Endothelial cell (in vitro differentiated cells): ENCODE results near the gene GRM7. TPM values are rescaled to one million over a fixed set of nuclear protein-coding genes. Genes with fewer than 3 reads are reported as not detected.

Experiments
- DNase-seq: peaks from one replicate; pipeline ENCODE4 v3.0.0; 2021; ENCODE audit warnings: low spot score
- H3K27ac Mint-ChIP-seq: one replicate; pipeline ENCODE4 v1.8.0; 2021; ENCODE audit warnings: mixed read lengths, inconsistent platforms; ENCODE audit not compliant: unreplicated experiment
- H3K27me3 Mint-ChIP-seq: one replicate; pipeline ENCODE4 v1.8.0; 2021; ENCODE audit warnings: mild to moderate bottlenecking, moderate library complexity, mixed read lengths, inconsistent platforms; ENCODE audit not compliant: unreplicated experiment
- H3K36me3 Mint-ChIP-seq: one replicate; pipeline ENCODE4 v1.8.0; 2021; ENCODE audit warnings: mild to moderate bottlenecking, low read depth, mixed read lengths, inconsistent platforms; ENCODE audit not compliant: unreplicated experiment
- H3K4me1 Mint-ChIP-seq: one replicate; pipeline ENCODE4 v1.8.0; 2021; ENCODE audit warnings: mild to moderate bottlenecking, mixed read lengths, inconsistent platforms; ENCODE audit not compliant: unreplicated experiment
- H3K4me3 Mint-ChIP-seq: one replicate; pipeline ENCODE4 v1.8.0; 2021; ENCODE audit warnings: mild to moderate bottlenecking, mixed read lengths, inconsistent platforms; ENCODE audit not compliant: unreplicated experiment
- H3K9me3 Mint-ChIP-seq: one replicate; pipeline ENCODE4 v1.8.0; 2021; ENCODE audit warnings: mixed read lengths, inconsistent platforms; ENCODE audit not compliant: unreplicated experiment
- total RNA-seq: library from RNA; stranded (reverse); fragmentation: NEBNext Ultra II Directional; extraction: Animal tissue kit (Norgen Biotek cat#: 25700); gene quantifications from one replicate; pipeline ENCODE4 v1.2.1, GENCODE V29; 2021; ENCODE audit not compliant: unreplicated experiment
- TF ChIP-seq, protein P1 (sequence below): fragments of 200-600 bp; sonication (generic); IDR thresholded peaks from one replicate; pipeline ENCODE4 v1.5.0; 2021; ENCODE audit warnings: antibody characterized with exemption; ENCODE audit not compliant: unreplicated experiment

Gene GRM7
- total RNA-seq, 1 donor from 2014 or later, result 0.18 TPM

DNA sequence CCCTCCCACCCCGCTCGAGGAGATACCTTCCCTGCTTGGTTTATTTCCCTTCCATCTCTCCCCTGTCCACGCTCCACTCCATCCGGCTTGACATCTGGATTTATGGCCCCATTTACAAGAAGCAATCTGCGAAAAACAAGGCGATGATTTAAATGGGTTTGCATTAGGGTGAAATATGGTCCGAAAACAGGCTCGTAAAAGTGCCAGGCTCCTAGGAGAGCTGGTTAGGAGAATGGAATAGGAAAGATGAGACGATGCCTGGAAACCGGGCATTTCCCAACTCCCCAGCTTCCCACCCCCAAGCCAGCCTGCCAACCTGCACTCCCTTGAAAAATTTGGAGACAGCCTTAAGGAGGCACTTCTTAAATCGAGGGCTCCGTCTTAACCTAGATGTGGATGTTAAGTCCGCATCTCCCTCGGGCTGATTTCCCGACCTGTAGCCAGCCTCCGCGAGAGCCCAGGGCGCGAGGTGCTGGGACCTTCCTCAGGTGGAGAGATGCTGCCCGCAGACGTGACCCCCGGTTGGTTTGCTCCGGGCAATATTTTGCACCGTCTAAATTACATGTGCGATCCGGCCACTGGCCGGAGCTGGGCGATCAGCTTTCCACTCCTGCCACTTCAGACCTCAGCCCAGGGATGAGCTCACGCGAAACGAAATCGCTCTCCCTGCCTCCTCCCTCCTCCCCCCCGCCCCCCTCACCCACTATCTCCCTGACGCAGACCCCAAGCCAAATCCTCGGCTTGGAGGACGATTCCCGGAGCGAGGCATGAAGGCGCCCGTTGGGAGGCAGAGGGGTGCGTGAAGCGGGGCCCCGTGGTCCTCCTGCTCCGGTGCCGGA lies 1.3 kb downstream of the GRM7 start:
- TF ChIP-seq, protein P1, sequence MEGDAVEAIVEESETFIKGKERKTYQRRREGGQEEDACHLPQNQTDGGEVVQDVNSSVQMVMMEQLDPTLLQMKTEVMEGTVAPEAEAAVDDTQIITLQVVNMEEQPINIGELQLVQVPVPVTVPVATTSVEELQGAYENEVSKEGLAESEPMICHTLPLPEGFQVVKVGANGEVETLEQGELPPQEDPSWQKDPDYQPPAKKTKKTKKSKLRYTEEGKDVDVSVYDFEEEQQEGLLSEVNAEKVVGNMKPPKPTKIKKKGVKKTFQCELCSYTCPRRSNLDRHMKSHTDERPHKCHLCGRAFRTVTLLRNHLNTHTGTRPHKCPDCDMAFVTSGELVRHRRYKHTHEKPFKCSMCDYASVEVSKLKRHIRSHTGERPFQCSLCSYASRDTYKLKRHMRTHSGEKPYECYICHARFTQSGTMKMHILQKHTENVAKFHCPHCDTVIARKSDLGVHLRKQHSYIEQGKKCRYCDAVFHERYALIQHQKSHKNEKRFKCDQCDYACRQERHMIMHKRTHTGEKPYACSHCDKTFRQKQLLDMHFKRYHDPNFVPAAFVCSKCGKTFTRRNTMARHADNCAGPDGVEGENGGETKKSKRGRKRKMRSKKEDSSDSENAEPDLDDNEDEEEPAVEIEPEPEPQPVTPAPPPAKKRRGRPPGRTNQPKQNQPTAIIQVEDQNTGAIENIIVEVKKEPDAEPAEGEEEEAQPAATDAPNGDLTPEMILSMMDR, result no peak
- peaks cover 3% of the 10 kb centered on the region for H3K36me3 Mint-ChIP-seq
- peaks cover 24% of the 10 kb centered on the region for H3K27me3 Mint-ChIP-seq
- H3K4me1 Mint-ChIP-seq, result peaks cover 2% of the 10 kb centered on the region
- H3K9me3 Mint-ChIP-seq, result peaks cover 11% of the 10 kb centered on the region
- peak overlapping the region; percentile 39 for H3K27ac Mint-ChIP-seq
- no peak for DNase-seq
- H3K4me3 Mint-ChIP-seq, result peak overlapping the region; percentile 78

DNA sequence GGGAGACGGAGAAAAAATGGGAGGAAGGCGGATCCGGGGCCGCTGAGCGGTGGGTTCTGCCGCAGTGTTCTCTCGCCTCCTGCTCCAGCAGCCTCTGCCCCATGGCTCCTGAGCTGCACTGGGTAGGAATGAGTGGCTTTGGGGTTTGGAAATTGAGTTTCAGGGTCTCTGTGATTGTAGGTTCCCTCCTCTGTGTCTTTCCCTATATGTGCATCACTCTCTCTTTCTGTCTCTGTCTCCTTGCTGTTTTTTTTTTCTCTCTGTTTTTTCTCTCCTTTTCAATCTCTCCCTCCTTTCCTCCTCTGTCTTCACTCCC lies 1.9 kb downstream of the GRM7 start:
- peak overlapping the region; percentile 79 for H3K4me3 Mint-ChIP-seq
- H3K4me1 Mint-ChIP-seq, result peaks cover 2% of the 10 kb centered on the region
- H3K36me3 Mint-ChIP-seq, result peaks cover 3% of the 10 kb centered on the region
- peaks cover 24% of the 10 kb centered on the region for H3K27me3 Mint-ChIP-seq
- TF ChIP-seq, protein P1, result no peak
- peaks cover 11% of the 10 kb centered on the region for H3K9me3 Mint-ChIP-seq
- no peak overlapping the region for H3K27ac Mint-ChIP-seq
- DNase-seq, result no peak

DNA sequence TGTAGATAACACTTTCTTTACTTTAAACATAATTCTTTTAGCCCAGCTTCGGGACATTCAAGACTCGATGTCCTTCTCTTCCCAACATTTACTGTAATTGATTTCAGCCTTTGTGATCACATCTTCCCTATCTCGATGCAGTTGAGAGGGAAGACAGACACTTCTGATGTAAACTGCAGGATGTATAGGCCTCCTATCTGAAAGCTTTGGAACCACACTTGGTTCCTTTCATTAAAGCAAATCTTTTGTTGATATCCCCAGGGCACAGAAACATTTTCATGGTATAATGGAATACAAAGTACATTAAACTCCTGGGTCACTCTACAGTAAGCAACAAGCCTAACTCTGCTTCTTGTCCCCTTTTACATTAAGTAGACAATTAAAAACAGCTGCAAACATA lies 6.4 kb downstream of the GRM7 start:
- TF ChIP-seq, protein P1, result no peak
- Mint-ChIP-seq H3K36me3 (peaks cover 3% of the 10 kb centered on the region), H3K4me1 (no peaks in the 10 kb centered on the region), H3K27me3 (peaks cover 9% of the 10 kb centered on the region), H3K4me3 (no peak overlapping the region), H3K27ac (no peak overlapping the region), H3K9me3 (peaks cover 6% of the 10 kb centered on the region)
- DNase-seq, result no peak

DNA sequence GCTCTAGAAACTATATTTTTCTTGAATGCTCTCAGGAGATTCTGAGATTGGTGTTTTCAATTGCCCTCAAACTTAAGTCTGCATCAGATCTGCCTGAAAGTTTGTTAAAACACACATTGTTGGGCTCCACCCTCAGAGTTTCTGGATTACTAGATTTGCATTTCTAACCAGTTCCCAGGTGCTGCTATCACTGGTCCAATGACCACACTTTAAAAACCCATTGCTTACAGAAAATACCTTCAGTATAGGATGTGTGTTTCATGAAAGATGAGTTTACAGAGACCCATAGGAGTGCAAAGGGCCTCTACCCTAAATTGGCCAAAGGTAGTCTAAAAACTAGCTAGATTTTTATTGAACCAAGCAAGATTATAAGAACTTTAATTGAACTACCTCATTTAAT lies 17.8 kb downstream of the GRM7 start:
- no peak overlapping the region for H3K27ac Mint-ChIP-seq

DNA sequence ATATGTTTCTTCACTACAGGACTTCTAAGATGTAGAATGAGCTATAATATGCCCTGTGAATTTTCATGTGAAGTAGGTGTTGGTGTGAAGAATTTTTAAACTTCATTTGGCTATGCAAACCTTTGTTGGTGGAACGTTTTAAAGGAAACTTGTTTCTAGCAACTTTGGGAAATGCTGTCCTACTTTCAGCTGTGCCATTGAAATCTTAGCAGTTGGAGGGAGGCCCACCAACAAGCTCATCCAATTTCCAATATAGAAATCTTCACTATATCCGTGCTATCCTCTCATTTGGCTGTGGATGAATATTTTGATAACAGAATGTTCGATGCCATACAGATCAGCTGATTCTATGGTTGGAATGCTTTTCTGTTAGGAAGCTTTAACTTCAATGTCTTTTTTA lies 51.3 kb downstream of the GRM7 start:
- TF ChIP-seq, protein P1, result no peak
- no peaks in the 10 kb centered on the region for H3K4me1 Mint-ChIP-seq
- H3K27ac Mint-ChIP-seq, result no peak overlapping the region
- peaks cover 5% of the 10 kb centered on the region for H3K27me3 Mint-ChIP-seq
- H3K9me3 Mint-ChIP-seq, result peaks cover 6% of the 10 kb centered on the region
- no peaks in the 10 kb centered on the region for H3K36me3 Mint-ChIP-seq
- no peak overlapping the region for H3K4me3 Mint-ChIP-seq
- no peak for DNase-seq

More for the DNA sequence above, 17.8 kb downstream of the GRM7 start:
- H3K4me3 Mint-ChIP-seq, result no peak overlapping the region
- H3K9me3 Mint-ChIP-seq, result no peaks in the 10 kb centered on the region
- H3K36me3 Mint-ChIP-seq, result no peaks in the 10 kb centered on the region
- TF ChIP-seq, protein P1, result no peak
- H3K27me3 Mint-ChIP-seq, result no peaks in the 10 kb centered on the region
- H3K4me1 Mint-ChIP-seq, result no peaks in the 10 kb centered on the region
- no peak for DNase-seq
